Measurements from ENCODE around the gene PTCD2.
"Not testable (repeated sequence)": the region's sequence is repeated elsewhere in the genome, so short reads cannot be mapped to it uniquely, and the experiment has no call there.

The PTCD2 gene

GRCh38 chr5:72388646-72389045, 68.5 kb downstream of the PTCD2 start:
- no peak for TF ChIP-seq Cebpa-rat (IDR thresholded peaks at IDR 0.05)
- Histone ChIP-seq H3K4me1 (peaks cover 4 to 17% (median 10%) of the 10 kb centered on the region in 10 experiments; a peak in 16 of 20 replicates), H3K27ac (no peak overlapping the region)

GRCh38 chr5:72390836-72391235, 70.7 kb downstream of the PTCD2 start:
- no peak overlapping the region for H3K4me2 ChIP-seq
- TF ChIP-seq Cebpa-rat (IDR thresholded peaks at IDR 0.05), result no peak
- H3K9ac ChIP-seq, result no peak overlapping the region
- no peaks in the 10 kb centered on the region for H3K27me3 ChIP-seq
- H3K27ac ChIP-seq, result no peak overlapping the region
- H3K36me3 ChIP-seq, result no peaks in the 10 kb centered on the region
- no peaks in the 10 kb centered on the region for H3K9me3 ChIP-seq (replicated peaks in 1 of 11)
- H3K4me3 ChIP-seq, result no peak overlapping the region
- peaks cover 4 to 19% (median 10%) of the 10 kb centered on the region in 10 experiments; a peak in 16 of 20 replicates for H3K4me1 ChIP-seq
- H4K20me1 ChIP-seq, result no peaks in the 10 kb centered on the region

More at GRCh38 chr5:72388646-72389045, 68.5 kb downstream of the PTCD2 start:
- Histone ChIP-seq H3K27me3 (no peaks in the 10 kb centered on the region), H3K36me3 (no peaks in the 10 kb centered on the region), H4K20me1 (no peaks in the 10 kb centered on the region), H3K4me3 (no peak overlapping the region), H3K9ac (no peak overlapping the region), H3K9me3 (replicated peaks in 1 of 11) (no peaks in the 10 kb centered on the region), H3K4me2 (no peak overlapping the region)

- Histone ChIP-seq H3K4me2 (no peak overlapping the region), H3K4me1 (peaks cover 0 to 5% (median 0%) of the 10 kb centered on the region in 10 experiments; a peak in 5 of 20 replicates)
- no peak for TF ChIP-seq Cebpa-rat (IDR thresholded peaks at IDR 0.05)
These were observed 72.2 kb downstream of the PTCD2 start for GRCh38 chr5:72392326-72392733.

DNA sequence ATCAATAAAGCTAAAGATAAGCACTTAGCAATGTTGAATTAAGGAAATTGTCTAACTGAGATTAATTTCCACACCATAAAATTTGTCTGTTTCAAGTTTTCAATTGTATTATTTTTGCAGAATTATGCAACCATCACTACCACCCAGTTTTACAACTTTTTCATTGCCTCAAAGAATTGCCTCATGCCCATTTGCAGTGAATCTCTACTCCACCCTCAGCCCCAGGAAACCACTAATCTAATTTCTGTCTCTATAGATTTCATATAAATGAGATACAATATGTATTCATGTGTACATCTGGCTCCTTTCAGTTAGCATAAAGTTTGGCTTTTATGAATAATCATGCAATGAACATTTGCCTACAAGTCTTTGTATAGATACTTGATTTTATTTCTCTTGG, 72.9 kb downstream of the PTCD2 start:
- no peaks in the 10 kb centered on the region for H3K36me3 ChIP-seq
- no peak overlapping the region for H3K4me3 ChIP-seq
- H3K9ac ChIP-seq, result no peak overlapping the region
- no peak overlapping the region for H3K4me2 ChIP-seq
- TF ChIP-seq Cebpa-rat (IDR thresholded peaks at IDR 0.05), result no peak
- no peak overlapping the region for H3K27ac ChIP-seq
- H3K27me3 ChIP-seq, result no peaks in the 10 kb centered on the region
- H3K9me3 ChIP-seq (replicated peaks in 1 of 11), result no peaks in the 10 kb centered on the region
- peaks cover 0 to 10% (median 0%) of the 10 kb centered on the region in 10 experiments; a peak in 5 of 20 replicates for H3K4me1 ChIP-seq
- no peaks in the 10 kb centered on the region for H4K20me1 ChIP-seq

More at GRCh38 chr5:72392326-72392733, 72.2 kb downstream of the PTCD2 start:
- H3K4me3 ChIP-seq, result no peak overlapping the region
- H3K36me3 ChIP-seq, result no peaks in the 10 kb centered on the region
- no peak overlapping the region for H3K9ac ChIP-seq
- H4K20me1 ChIP-seq, result no peaks in the 10 kb centered on the region
- no peak overlapping the region for H3K27ac ChIP-seq
- H3K27me3 ChIP-seq, result no peaks in the 10 kb centered on the region
- no peaks in the 10 kb centered on the region for H3K9me3 ChIP-seq (replicated peaks in 1 of 11)

GRCh38 chr5:72394688-72395087, 74.5 kb downstream of the PTCD2 start:
- no peak overlapping the region for H3K4me2 ChIP-seq

DNA sequence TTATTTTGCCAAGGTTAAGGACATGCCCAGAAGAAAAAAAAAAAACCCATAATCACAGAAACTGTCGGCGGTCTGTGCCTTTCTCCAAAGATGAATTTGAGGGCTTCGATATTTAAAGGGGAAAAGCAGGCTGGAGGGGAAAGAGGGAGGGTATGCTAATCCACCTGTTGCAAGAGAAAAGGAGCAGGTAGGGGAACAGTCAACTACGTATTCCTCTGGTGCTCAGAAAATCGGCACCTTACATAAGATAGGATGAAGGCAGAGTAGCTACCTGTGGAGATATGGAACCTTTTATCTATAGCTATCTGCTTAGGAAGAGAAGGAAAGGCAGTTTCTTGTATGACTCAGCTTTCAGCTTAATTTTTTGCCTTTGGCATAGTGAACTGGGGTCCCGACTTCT, 77.7 kb downstream of the PTCD2 start:
- Histone ChIP-seq H3K4me1 (peaks cover 0 to 33% (median 3%) of the 10 kb centered on the region in 10 experiments; a peak in 9 of 20 replicates), H3K9ac (no peak overlapping the region; a peak in 1 of 22 replicates), H4K20me1 (no peaks in the 10 kb centered on the region), H3K36me3 (peaks cover 0 to 4% (median 0%) of the 10 kb centered on the region in 11 experiments; a peak in 2 of 22 replicates), H3K27ac (no peak overlapping the region), H3K9me3 (replicated peaks in 1 of 11) (peaks cover 26 to 33% (median 30%) of the 10 kb centered on the region in 11 experiments), H3K4me2 (peak overlapping the region in 4 of 11 experiments; percentile 3 to 77 (median 33); a peak in 6 of 22 replicates), H3K4me3 (no peak overlapping the region), H3K27me3 (no peaks in the 10 kb centered on the region)
- no peak for TF ChIP-seq Cebpa-rat (IDR thresholded peaks at IDR 0.05)

More at GRCh38 chr5:72394688-72395087, 74.5 kb downstream of the PTCD2 start:
- Histone ChIP-seq H3K4me3 (no peak overlapping the region), H3K9ac (no peak overlapping the region), H3K27ac (no peak overlapping the region), H4K20me1 (no peaks in the 10 kb centered on the region), H3K9me3 (replicated peaks in 1 of 11) (peaks cover 0 to 2% (median 0%) of the 10 kb centered on the region in 11 experiments; a peak in 1 of 22 replicates), H3K27me3 (no peaks in the 10 kb centered on the region), H3K4me1 (peaks cover 0 to 26% (median 2%) of the 10 kb centered on the region in 10 experiments; a peak in 9 of 20 replicates), H3K36me3 (no peaks in the 10 kb centered on the region)
- TF ChIP-seq Cebpa-rat (IDR thresholded peaks at IDR 0.05), result no peak

DNA sequence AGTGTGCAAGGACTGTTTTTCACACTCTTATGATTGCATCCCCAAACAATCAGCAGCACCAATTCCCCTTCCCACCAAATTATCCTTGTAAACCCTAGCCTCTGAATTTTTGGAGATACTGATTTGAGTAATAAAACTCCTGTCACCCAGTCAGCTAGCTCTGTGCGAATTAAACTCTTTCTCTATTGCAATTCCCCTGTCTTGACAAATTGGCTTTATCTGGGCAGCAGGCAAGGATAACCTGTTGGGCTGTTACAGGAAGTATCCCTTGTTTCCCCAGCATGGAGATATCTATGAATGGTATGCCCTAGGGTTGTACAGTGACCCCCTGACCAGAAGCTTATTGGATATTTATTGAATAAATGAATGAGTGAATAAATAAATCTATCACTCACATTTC, 80.8 kb downstream of the PTCD2 start:
- Histone ChIP-seq H3K4me1 (peaks cover 0 to 33% (median 3%) of the 10 kb centered on the region in 10 experiments; a peak in 9 of 20 replicates), H3K27ac (no peak overlapping the region), H3K27me3 (no peaks in the 10 kb centered on the region), H3K4me2 (no peak overlapping the region), H3K9me3 (replicated peaks in 1 of 11) (peaks cover 48 to 57% (median 53%) of the 10 kb centered on the region in 11 experiments), H4K20me1 (no peaks in the 10 kb centered on the region), H3K9ac (no peak overlapping the region), H3K4me3 (no peak overlapping the region; a peak in 1 of 20 replicates), H3K36me3 (peaks cover 0 to 4% (median 0%) of the 10 kb centered on the region in 11 experiments; a peak in 2 of 22 replicates)
- no peak for TF ChIP-seq Cebpa-rat (IDR thresholded peaks at IDR 0.05)

DNA sequence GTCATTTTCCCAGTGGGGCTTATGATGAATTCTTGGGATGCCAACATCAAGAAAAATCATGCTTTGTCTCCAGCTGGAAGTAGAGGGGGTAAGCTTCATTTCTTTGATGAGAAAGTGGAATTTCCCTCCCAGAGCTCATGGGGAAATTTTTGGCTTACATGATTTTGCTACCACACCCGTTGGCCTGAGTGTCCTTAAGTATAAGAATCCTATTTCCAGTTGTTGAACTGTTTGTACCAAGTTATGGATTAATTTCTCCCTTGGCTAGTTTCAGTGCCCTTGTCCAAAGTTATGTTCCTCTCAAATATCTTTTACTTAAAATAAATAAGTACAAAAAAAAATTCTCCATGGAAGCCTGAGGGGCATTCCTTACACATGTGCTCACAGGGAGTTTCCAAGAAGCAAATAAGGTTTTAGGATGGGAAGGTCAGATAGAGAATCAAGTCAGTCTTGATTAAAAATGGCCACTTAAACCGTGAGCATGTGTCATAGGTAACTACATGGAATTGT, 82.3 kb downstream of the PTCD2 start:
- Histone ChIP-seq H3K27ac (no peak overlapping the region), H3K4me3 (no peak overlapping the region), H3K9ac (no peak overlapping the region), H3K4me2 (no peak overlapping the region), H4K20me1 (no peaks in the 10 kb centered on the region), H3K36me3 (peaks cover 0 to 4% (median 0%) of the 10 kb centered on the region in 11 experiments; a peak in 2 of 22 replicates), H3K4me1 (peaks cover 0 to 29% (median 3%) of the 10 kb centered on the region in 10 experiments; a peak in 9 of 20 replicates), H3K27me3 (no peaks in the 10 kb centered on the region), H3K9me3 (replicated peaks in 1 of 11) (peaks cover 48 to 62% (median 53%) of the 10 kb centered on the region in 11 experiments)
- TF ChIP-seq Cebpa-rat (IDR thresholded peaks at IDR 0.05), result no peak

GRCh38 chr5:72402959-72403628, 82.9 kb downstream of the PTCD2 start:
- TF ChIP-seq Cebpa-rat (IDR thresholded peaks at IDR 0.05), result no peak
- Histone ChIP-seq H3K4me1 (peaks cover 0 to 23% (median 3%) of the 10 kb centered on the region in 10 experiments; a peak in 9 of 20 replicates), H3K4me2 (no peak overlapping the region), H3K4me3 (no peak overlapping the region), H4K20me1 (no peaks in the 10 kb centered on the region), H3K27ac (no peak overlapping the region), H3K9me3 (replicated peaks in 1 of 11) (peaks cover 48 to 62% (median 53%) of the 10 kb centered on the region in 11 experiments), H3K9ac (no peak overlapping the region), H3K36me3 (peaks cover 0 to 4% (median 0%) of the 10 kb centered on the region in 11 experiments; a peak in 2 of 22 replicates), H3K27me3 (no peaks in the 10 kb centered on the region)

GRCh38 chr5:72404771-72405170, 84.6 kb downstream of the PTCD2 start:
- not testable (repeated sequence) for H3K9ac ChIP-seq, H3K4me1 ChIP-seq, H4K20me1 ChIP-seq, H3K4me3 ChIP-seq, H3K36me3 ChIP-seq, H3K27me3 ChIP-seq, H3K4me2 ChIP-seq, H3K27ac ChIP-seq
- peaks cover 47 to 62% (median 53%) of the 10 kb centered on the region in 11 experiments for H3K9me3 ChIP-seq (replicated peaks in 1 of 11)
